ENCODE data around the gene LPAR6.
"Not testable (repeated sequence)": the region's sequence is repeated elsewhere in the genome, so short reads cannot be mapped to it uniquely, and the experiment has no call there.

The LPAR6 gene, protein sequence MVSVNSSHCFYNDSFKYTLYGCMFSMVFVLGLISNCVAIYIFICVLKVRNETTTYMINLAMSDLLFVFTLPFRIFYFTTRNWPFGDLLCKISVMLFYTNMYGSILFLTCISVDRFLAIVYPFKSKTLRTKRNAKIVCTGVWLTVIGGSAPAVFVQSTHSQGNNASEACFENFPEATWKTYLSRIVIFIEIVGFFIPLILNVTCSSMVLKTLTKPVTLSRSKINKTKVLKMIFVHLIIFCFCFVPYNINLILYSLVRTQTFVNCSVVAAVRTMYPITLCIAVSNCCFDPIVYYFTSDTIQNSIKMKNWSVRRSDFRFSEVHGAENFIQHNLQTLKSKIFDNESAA

DNA sequence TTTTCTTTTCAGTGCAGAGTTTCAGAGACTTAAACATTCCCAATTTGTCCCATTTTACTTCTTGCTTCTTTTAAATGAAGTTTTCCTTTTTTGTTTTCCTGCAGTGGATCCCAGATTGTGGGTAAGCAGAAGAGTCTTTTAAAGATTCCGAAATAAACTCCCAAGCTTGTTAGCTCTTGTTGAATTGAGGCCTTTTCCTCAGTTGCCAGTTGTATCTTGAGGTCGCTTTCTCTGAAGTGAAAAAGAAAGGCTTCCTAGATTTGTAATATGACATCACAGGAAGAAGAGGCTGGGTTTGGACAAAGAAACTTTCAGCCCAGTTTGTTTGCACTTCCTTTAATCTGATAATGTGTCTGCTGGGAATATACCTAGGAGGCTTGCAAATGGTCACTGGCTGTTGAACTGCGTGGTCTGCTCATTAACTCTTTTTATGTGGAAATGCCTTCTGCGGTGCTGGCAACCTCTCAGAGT lies at the start of gene LPAR6:
Gene LPAR6, minus strand, starts transcription at position 233 of the 471 bp plus-strand sequence. CDS start 690 bp downstream, outside the sequence.
- DNase-seq (ENCODE audit: low read depth, low spot score), result peak; percentile 74

DNA sequence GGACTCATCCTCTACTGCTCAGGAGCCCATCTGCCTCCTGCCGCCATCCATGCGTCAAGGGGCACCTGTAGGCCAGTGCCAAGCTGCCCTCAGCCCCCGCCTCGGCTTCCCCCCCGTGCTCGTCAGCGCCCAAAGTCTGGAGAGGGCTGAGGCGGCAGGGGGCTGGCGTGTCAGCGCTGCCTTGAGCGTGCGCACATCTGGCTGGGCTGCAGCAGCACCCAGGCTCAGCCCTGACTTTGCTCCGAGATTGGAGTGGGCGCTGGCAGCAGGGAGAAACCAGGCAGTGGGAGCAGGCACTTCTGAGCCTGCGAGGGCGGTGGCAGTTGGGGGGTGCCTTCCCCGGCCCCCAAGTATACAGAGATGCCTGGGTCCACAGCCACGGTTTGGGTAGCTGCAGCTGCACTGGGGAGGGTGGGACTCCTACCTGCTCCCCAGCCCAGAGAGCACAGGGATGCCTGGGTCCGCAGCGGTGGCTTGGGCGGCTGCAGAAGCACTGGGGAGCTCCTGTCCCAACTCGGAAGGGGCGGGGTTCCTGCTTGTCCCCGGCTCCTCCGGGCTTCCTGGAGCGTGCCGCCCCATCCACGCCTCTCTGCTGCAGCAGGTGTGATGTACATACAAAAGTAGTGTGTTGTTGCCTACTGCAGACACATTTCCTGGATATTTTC lies 44.8 kb upstream of the LPAR6 start:
- no peak for DNase-seq (ENCODE audit: low read depth, low spot score)

DNA sequence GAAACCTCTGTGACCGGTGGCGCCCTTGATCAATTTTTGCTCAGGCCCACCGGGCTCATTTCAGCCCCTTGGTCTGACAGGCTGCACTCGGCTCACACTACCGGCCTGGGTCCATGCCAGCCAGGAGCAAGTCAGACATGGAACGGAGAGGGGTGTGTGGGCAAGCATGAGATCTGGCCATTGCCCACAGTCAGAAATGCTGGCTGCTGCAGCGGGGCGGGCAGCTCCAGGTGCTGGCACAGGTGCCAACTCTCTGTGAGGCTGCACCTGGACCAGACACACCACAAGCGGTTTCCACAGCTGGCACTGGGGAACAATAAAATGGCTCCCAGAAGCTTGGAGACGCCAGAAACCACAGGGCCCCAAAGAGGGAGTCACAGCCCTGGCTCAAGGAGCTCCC lies 43.6 kb upstream of the LPAR6 start:
- DNase-seq (ENCODE audit: low read depth, low spot score), result no peak

DNA sequence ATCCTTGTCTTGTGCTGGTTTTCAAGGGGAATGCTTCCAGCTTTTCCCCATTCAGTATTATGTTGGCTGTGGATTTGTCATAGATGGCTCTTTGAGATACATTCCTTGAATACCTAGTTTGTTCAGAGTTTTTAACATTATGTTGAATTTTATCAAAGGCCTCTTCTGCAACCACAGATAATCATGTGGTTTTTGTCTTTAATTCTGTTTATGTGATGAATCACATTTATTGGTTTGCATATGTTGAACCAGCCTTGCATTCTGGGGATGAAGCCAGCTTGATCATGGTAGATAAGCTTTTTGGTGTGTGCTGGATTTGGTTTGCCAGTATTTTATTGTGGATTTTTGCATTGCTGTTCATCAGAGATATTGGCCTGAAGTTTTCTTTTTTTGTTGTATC lies 38.3 kb upstream of the LPAR6 start:
- not testable (repeated sequence) for DNase-seq (ENCODE audit: low read depth, low spot score)

DNA sequence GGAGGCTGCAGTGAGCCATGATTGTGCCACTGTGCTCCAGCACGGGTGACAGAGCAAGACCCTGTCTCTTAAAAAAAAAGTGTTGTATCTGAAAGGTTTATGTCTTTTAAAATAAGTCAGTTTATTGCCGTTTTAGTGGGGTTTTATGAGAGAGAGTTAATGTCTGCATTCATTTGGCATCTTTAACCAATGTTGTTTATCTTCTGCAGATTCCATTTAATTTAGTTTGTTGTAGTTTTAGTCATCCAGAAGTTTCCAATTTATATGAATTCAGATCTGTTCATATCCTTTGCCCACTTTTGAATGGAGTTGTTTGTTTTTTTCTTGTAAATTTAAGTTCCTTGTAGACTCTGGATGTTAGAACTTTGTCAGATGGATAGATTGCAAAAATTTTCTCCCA lies 36.7 kb upstream of the LPAR6 start:
- no peak for DNase-seq (ENCODE audit: low read depth, low spot score)

DNA sequence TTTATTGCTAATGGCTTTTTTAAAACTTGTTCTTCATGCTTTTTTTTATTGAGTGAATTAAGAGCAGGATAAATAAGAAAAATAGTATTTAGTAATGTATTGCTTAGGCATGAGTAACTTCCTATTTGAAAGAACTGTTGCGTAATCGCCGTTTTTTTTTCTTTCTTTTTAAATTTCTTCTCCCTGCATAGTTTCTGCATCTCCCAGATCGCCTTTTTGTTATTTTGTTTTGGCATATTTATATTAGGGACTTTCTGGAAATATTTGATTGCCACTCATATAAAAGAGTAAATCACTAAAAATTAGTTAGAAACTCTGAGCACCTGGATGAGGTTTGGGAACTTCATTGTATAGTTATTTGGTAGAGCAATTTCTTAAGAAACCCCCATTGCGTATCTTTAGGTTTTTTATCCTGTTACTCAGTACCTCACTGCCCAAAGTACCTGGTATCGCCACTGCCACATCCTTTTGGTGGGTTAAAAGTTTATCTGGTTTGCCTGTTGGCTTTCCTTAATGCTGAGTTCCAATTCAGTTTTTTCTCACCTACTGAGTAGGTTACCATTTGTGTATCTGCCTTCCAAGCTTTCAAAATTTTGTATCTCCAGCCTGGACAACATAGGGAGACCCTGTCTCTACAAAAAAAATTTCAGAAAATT lies 36.2 kb upstream of the LPAR6 start:
- no peak for DNase-seq (ENCODE audit: low read depth, low spot score)

DNA sequence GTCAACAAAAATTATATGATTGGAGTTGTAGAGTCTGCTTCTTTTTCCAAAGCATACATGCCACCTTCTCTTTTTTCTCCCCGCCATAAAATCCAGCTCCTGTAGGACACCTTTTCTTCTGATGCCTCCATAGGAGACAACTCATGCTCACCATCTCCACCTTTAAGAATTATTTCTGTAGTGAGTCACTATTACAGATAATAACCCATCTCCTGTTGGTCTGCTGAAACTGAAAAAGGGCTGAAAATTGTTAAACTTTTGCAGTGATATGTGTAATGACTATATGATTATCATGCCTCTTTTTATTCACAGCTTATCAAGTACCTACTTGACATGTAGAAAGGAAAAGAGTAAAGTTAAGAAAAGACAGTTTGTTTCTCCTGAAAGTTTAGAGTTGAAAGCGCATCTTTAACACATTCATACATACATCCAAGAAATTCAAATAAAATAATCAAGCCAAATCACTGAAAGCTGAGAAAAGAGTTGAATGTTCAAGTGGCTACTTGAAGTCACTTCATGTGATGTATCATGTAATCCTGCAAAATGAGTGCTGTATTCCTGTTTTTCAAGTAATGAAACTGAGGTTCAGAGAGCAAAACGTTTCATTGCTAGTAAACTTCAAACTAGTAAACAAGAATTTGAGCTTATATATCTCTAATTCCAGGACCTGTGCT lies 35.5 kb upstream of the LPAR6 start:
- no peak for DNase-seq (ENCODE audit: low read depth, low spot score)

DNA sequence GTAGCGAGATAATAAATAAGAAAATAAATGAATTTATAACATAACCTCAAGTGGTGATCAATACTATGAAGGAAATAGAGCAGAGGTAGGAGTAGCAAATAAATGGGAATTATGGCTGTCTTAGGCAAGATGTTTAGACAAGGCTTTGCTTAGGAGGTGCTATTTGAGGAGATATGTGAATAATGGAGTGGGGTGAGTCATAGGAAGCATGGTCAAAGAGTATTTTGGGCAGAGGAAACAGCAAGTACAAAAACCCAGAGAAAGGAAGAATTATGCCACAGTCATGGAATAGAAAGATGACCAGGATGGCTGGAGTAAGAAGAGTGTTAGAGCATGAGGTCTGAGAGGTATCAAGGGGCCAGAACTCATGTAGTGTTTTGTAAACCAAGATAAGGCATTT lies 33.6 kb upstream of the LPAR6 start:
- DNase-seq (ENCODE audit: low read depth, low spot score), result no peak

DNA sequence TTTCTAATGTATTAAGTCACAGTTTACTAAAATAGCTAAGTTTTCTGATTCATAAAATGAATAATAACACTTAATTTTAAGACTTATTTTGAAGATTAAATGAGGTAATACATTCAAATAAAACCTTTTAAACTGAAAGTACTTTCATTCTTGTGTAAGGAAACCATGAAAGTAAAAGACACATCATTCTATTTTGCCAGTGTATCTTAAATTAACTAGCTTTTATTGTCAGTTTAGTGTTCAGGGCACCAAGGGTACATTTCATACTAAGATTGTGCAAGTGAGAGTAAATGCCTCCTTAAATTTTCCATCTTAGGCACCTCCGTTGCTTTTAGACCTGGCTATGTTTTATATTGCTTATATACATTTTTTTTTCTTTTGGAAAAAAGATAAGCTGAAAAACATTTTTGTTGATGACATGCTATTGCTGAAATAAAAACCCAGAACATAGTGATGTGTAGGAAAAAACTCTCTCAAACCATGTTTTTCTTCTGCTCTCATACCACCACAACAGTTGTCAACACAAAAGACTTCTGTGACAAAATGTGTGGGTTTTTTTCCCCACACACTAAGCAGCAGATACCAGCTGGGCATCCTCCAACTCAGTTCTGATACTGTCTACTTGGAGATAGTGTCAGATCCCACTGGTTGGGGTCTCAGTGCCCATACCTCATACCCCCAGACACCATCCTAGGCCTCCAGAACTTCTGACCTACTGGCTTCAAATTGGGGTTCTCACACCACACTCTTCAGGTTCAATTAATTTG lies 30.7 kb upstream of the LPAR6 start:
- DNase-seq (ENCODE audit: low read depth, low spot score), result no peak

DNA sequence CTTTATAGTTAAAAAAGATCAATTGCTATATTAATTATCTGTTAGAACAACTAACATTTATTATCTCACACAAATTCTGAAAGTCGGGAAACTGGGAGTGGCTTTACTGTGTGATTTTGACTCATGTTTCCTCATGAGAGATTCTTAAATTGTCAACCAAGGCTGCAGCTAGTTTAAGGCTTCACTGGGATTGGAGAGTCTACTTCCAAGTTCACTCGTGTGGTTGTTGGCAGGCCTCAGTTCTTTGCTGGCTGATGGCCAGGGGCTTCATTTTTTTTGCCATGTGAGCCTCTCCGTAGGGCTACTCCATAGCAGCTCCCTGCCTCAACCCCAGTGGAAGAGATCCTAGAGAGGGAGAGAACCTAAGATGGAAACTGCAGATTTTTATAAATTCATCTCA lies 24.5 kb upstream of the LPAR6 start:
- no peak for DNase-seq (ENCODE audit: low read depth, low spot score)

DNA sequence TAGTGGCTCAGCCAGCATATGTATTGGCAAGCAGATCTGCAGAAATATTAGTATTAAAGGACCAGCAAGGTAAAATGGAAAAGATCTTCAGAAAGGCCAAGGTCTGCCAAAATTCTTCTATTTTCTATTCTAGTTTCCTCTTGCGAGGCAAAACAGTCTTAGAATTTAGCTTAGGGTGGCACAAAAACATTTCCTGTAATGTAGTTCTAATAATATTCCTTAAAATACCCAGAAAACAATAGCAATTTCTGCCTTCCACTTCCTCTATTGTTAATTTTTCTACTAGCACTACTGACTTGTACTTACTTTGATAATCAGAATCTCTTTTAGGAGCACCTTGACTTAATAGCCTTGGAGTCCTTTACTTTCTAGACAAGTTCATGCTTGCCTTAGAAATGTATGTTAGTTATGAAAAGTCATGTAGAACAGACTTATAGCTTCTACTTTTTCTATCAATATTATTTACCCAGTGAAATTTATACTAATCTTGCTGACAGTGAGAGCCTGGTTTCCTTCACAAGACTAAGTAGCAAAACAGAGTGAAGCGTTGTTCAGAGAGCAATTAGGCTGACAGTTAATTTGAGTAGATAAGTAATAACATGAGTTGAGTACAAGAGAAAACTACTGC lies 23.9 kb upstream of the LPAR6 start:
- DNase-seq (ENCODE audit: low read depth, low spot score), result no peak

DNA sequence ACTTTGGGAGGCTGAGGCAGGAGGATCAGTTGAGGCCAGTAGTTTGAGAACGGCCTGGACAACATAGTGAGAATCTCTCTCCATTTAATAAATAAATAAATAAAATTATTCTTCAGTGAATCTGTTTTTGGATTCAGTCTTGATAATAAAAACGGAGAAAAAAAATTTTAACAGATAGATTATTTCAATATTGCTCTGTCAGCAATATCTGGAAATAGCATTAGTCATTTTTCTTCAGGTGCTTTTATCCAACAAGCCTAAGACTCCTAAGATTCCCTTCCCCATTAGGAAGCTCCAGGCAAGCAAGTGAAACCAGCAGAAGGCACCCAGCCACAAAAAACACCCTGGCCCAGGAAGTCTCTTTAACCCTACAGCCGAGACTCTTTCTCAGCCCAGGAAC lies 21.3 kb upstream of the LPAR6 start:
- no peak for DNase-seq (ENCODE audit: low read depth, low spot score)

DNA sequence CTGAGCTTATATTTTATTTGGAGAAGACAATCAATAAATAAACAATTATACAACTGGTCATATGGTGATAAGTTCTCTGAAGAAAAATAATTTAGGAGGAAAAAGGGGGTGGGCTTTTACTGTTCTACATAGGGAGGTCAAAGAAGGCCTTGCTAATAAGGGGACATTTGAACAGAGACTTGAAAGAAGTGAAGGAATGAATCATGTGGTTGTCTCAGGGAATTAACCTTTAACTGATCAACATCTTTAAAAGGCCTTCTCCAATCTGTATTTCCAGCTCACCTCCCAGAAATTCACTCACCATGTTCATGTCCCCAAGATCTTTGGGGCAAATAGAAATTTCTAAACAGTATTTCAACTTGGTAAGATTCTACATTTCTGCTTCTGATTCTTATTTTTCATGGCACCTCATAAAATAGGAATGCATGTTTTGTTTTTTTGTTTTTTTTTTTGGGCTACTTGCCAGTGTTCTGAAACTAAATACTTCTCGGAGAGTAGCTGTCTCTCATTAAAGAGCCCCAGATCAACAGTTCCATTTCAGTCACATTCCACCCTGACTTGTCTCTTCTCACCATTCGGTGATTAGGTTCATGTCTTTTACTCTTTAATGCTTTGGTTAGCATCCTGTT lies 19.2 kb upstream of the LPAR6 start:
- no peak for DNase-seq (ENCODE audit: low read depth, low spot score)

DNA sequence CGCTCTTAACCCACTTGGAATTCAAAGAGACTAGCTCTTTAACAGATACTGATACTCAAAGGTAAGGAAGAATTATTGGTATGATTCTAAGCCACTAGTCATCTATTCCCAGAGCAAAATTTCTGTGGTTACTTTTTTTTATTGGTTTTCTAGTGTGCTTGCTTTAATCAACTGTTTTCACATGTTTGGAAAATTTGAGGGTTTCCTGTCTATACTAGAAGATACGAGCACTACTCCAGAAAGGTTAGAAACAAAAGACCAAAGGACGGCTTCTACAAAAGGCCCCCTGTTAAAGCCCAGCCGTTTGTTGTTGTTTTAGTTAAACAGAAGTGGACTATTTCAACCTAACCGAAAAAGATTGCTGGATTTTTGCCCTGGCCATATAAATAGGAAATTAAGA lies 18.5 kb upstream of the LPAR6 start:
- DNase-seq (ENCODE audit: low read depth, low spot score), result no peak

DNA sequence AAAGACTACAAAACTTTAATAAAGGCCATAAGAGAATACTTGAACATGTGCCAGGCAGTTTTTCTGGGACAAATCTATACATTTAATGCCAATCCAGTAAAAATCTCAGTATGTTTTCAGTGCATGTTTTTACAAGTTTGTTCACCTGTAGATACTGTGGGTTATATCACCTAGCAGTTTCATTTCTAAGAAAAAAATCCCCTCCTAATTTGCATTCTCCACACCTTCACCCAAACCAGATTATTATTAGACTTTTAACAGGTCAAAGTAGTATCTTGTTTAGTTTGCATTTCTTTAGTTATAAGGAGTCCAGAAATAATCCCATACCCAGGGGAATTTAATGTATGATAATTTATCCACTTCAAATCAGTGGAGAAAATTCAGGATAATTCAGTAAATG lies 17.0 kb upstream of the LPAR6 start:
- DNase-seq (ENCODE audit: low read depth, low spot score), result no peak

DNA sequence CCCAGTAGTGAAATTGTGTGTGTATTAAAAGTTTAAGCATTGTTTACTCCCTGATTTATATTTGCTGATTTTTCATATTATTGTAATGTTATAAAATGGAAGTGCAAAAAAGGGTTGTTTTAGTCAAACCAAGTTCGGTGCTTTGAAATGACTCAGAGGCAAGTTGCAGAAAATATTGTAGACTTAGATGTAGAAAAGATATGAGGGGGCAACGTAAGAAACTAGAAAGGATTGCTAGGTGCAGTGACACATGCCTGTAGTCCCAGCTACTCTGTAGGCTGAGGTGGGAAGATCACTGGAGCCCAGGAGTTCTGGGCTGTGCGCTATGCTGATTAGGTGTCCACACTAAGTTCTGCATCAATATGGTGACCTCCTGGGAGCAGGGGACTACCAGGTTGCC lies 16.1 kb upstream of the LPAR6 start:
- no peak for DNase-seq (ENCODE audit: low read depth, low spot score)

DNA sequence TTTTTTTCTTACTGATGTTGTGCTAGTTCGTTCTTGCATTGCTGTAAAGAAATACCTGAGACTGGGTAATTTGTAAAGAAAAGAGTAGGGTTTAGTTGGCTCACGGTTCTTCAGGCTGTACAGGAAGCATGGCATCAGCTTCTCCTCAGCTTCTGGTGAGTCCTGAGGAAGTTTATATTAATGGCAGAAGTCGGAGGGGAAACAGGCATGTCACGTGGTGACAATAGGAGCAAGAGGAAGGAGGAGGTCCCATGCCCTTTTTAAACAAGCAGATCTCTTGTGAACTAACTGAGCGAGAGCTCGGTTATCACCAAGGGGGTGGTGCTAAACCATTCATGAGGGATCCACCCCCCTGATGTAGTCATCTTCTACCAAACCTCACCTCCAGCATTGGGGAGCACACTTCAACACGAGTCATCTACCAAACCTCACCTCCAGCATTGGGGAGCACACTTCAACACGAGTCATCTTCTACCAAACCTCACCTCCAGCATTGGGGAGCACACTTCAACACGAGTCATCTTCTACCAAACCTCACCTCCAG lies 13.9 kb upstream of the LPAR6 start:
- not testable (repeated sequence) for DNase-seq (ENCODE audit: low read depth, low spot score)

DNA sequence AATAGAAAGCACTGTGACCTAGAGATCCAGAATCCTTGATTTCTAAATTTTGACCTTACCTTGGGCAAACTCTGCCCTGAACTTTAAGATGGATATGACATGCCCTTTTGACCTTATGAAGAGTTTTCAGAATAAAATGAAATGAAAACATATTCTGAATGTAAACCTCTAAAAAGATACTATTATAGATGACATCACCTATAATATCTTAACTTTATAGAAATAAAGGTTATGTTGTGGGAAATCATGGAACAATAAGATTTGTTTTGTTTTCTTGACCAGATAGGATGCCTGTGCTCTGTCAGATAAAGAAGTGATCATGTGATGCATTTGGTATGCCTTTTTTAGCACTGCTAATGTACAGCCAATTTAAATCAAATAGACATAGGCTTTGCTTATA lies 13.1 kb upstream of the LPAR6 start:
- DNase-seq (ENCODE audit: low read depth, low spot score), result no peak

DNA sequence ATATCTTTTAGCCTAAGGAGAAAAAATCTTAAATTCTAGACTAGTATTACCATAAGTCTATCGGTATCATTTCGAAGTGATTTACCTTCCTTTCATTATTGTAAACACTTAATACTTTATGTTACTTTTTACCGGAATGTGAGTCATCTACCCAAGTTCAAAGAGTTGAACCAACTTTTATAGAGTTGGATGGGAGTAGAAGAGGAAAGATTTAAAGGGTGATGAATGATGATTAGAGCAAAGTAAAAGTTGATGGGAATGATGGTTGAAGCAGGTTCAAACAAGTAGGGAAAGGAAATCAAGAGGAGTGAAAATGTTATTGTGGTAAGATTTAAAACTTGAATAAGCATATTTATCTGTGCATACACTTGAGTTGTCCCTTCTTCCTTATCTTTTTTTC lies 11.3 kb upstream of the LPAR6 start:
- DNase-seq (ENCODE audit: low read depth, low spot score), result no peak

DNA sequence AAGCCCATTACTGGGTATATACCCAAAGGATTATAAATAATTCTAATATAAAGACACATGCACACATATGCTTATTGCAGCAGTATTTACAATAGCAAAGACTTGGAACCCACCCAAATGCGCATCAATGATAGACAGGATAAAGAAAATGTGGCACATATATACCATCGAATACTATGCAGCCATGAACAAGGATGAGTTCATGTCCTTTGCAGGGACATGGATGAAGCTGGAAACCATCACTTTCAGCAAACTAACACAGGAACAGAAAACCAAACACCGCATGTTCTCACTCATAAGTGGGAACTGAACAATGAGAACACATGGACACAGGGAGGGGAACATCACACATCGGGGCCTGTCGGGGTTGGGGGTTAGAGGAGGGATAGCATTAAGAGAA lies 9.1 kb upstream of the LPAR6 start:
- DNase-seq (ENCODE audit: low read depth, low spot score), result not testable (repeated sequence)

Measured in ELF-1 (cell line).